HEK293 (cell line): ENCODE measurements around the gene RANBP3L.

ENCODE experiments used
- KLF8 ChIP-seq: fragments of 450-650 bp; formaldehyde crosslinking; IDR thresholded peaks from 2 replicates; pipeline ENCODE4 v1.5.1; 2016; ENCODE audit warnings: missing biosample characterization, missing genetic modification characterization
- MZF1 ChIP-seq: fragments of 450-650 bp; formaldehyde crosslinking; IDR thresholded peaks from 2 replicates; pipeline ENCODE4 v1.5.1; 2017; ENCODE audit warnings: missing biosample characterization, missing genetic modification characterization, borderline replicate concordance
- RBAK ChIP-seq: fragments of 450-650 bp; formaldehyde crosslinking; IDR thresholded peaks from 2 replicates; pipeline ENCODE4 v1.5.1; 2016; ENCODE audit warnings: missing biosample characterization, missing genetic modification characterization
- SETDB1 ChIP-seq: IDR thresholded peaks from one replicate; pipeline ENCODE4 v1.6.1; 2017; ENCODE audit warnings: mild to moderate bottlenecking, low read length, moderate library complexity, mixed read lengths; ENCODE audit not compliant: insufficient read length
- ZBTB7A ChIP-seq: fragments of 450-650 bp; formaldehyde crosslinking; IDR thresholded peaks from 2 replicates; pipeline ENCODE4 v1.5.1; 2016; ENCODE audit warnings: low read depth, missing biosample characterization, missing genetic modification characterization
- ZNF169 ChIP-seq: fragments of 450-650 bp; formaldehyde crosslinking; IDR thresholded peaks from 2 replicates; pipeline ENCODE4 v1.5.1; 2016; ENCODE audit warnings: missing biosample characterization, missing genetic modification characterization
- ZNF274 ChIP-seq, 2 experiments: fragments of 200-500 bp in 1 of 2; fragments of 450-650 bp in 1 of 2; sonication (Bioruptor generic) in 1 of 2; formaldehyde crosslinking in 1 of 2; IDR thresholded peaks; 2 replicates each; pipeline versions ENCODE4 v1.5.1 to v1.6.1; 2014 to 2016; ENCODE audit warnings: borderline replicate concordance in 1 of 2, inconsistent platforms in 1 of 2, low read length in 1 of 2, missing biosample characterization in 1 of 2, missing genetic modification characterization in 1 of 2
- ZNF335 ChIP-seq: fragments of 450-650 bp; formaldehyde crosslinking; conservative IDR thresholded peaks from 2 replicates; pipeline ENCODE4 v1.5.1; 2016; ENCODE audit warnings: missing biosample characterization, missing genetic modification characterization
- ZNF433 ChIP-seq: fragments of 450-650 bp; formaldehyde crosslinking; IDR thresholded peaks from 2 replicates; pipeline ENCODE4 v1.5.1; 2016; ENCODE audit warnings: missing biosample characterization, missing genetic modification characterization, low read depth
- ZNF549 ChIP-seq: fragments of 450-650 bp; IDR thresholded peaks from 2 replicates; pipeline ENCODE4 v1.5.1; 2018; ENCODE audit warnings: missing biosample characterization, missing genetic modification characterization, mild to moderate bottlenecking, inconsistent platforms, moderate library complexity
- ZNF768 ChIP-seq: fragments of 450-650 bp; formaldehyde crosslinking; IDR thresholded peaks from 2 replicates; pipeline ENCODE4 v1.5.1; 2018; ENCODE audit warnings: missing biosample characterization, mild to moderate bottlenecking, missing genetic modification characterization
- TF ChIP-seq, protein P1 (sequence below): fragments of 450-650 bp; formaldehyde crosslinking; IDR thresholded peaks from 2 replicates; pipeline ENCODE4 v1.5.1; 2016; ENCODE audit warnings: missing biosample characterization, missing genetic modification characterization
- TF ChIP-seq, protein P2 (sequence below): fragments of 450-650 bp; formaldehyde crosslinking; IDR thresholded peaks from 2 replicates; pipeline ENCODE4 v1.5.1; 2016; ENCODE audit warnings: missing biosample characterization, missing genetic modification characterization

DNA sequence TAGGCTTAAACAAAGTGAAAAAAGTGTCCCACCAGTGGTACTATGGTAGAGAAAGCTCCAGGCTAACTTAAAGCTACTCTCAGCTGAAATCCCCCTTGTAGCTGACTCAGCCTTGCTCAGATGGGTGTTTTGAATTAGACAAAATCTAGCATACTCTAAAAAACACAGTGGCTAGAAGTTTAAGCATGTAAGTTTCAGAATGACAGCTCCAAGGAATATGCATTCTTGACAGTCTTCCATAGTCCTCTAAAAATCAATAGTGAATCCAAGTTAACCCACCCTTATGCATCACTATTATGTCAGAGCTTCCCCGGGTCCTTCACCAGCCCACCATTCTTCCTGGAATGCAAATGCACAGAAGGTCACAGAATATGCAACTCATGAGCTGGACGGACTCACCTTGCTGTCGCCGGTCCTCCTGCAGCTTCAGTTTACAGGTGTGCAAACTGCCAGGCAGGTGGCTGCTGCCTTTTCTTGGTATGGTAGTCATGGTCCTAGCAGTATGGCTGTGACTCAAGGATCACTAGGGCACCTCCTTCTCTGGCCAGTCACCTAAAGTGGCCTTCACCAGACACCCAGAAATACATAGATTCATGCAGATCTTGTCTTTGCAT lies 668 bp downstream of the RANBP3L start:
- peak; percentile 13; the same call in 1 of the 2 replicates for TF ChIP-seq MZF1 (tag by site-specific recombination)
- TF ChIP-seq, protein P1, sequence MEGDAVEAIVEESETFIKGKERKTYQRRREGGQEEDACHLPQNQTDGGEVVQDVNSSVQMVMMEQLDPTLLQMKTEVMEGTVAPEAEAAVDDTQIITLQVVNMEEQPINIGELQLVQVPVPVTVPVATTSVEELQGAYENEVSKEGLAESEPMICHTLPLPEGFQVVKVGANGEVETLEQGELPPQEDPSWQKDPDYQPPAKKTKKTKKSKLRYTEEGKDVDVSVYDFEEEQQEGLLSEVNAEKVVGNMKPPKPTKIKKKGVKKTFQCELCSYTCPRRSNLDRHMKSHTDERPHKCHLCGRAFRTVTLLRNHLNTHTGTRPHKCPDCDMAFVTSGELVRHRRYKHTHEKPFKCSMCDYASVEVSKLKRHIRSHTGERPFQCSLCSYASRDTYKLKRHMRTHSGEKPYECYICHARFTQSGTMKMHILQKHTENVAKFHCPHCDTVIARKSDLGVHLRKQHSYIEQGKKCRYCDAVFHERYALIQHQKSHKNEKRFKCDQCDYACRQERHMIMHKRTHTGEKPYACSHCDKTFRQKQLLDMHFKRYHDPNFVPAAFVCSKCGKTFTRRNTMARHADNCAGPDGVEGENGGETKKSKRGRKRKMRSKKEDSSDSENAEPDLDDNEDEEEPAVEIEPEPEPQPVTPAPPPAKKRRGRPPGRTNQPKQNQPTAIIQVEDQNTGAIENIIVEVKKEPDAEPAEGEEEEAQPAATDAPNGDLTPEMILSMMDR (tag by site-specific recombination) = no peak
- TF ChIP-seq ZBTB7A (tag by site-specific recombination) = no peak
- TF ChIP-seq ZNF274 (IDR thresholded peaks at IDR 0.05; ENCODE audit: low read length) = no peak
- no peak for TF ChIP-seq ZNF274 (tag by site-specific recombination; IDR thresholded peaks at IDR 0.05; ENCODE audit: borderline replicate concordance)
- no peak for TF ChIP-seq ZNF335 (tag by site-specific recombination)
- TF ChIP-seq ZNF169 (tag by site-specific recombination) = no peak
- no peak for TF ChIP-seq ZNF549 (tag by site-specific recombination)
- TF ChIP-seq, protein P2, sequence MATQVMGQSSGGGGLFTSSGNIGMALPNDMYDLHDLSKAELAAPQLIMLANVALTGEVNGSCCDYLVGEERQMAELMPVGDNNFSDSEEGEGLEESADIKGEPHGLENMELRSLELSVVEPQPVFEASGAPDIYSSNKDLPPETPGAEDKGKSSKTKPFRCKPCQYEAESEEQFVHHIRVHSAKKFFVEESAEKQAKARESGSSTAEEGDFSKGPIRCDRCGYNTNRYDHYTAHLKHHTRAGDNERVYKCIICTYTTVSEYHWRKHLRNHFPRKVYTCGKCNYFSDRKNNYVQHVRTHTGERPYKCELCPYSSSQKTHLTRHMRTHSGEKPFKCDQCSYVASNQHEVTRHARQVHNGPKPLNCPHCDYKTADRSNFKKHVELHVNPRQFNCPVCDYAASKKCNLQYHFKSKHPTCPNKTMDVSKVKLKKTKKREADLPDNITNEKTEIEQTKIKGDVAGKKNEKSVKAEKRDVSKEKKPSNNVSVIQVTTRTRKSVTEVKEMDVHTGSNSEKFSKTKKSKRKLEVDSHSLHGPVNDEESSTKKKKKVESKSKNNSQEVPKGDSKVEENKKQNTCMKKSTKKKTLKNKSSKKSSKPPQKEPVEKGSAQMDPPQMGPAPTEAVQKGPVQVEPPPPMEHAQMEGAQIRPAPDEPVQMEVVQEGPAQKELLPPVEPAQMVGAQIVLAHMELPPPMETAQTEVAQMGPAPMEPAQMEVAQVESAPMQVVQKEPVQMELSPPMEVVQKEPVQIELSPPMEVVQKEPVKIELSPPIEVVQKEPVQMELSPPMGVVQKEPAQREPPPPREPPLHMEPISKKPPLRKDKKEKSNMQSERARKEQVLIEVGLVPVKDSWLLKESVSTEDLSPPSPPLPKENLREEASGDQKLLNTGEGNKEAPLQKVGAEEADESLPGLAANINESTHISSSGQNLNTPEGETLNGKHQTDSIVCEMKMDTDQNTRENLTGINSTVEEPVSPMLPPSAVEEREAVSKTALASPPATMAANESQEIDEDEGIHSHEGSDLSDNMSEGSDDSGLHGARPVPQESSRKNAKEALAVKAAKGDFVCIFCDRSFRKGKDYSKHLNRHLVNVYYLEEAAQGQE (tag by site-specific recombination) = no peak
- no peak for TF ChIP-seq ZNF433 (tag by site-specific recombination)
- no peak for TF ChIP-seq ZNF768 (tag by site-specific recombination)
- no peak for TF ChIP-seq KLF8 (tag by site-specific recombination)
- TF ChIP-seq RBAK (tag by site-specific recombination) = no peak
- TF ChIP-seq SETDB1 = no peak
